ENCODE data around the gene MAD1L1.

Gene MAD1L1

GRCh38 chr7:1987084-1987535 is 245.6 kb downstream of the MAD1L1 start (continued):
- no peak for TF ChIP-seq ATF2 (tag by site-specific recombination; IDR thresholded peaks at IDR 0.05; ENCODE audit: low read depth)

GRCh38 chr7:1986366-1987083 is 246.2 kb downstream of the MAD1L1 start:
- H3K9me3 ChIP-seq (ENCODE audit: control insufficient read depth, insufficient read depth, low read depth, low read length), result no peaks in the 10 kb centered on the region
- H3K36me3 ChIP-seq (ENCODE audit: control insufficient read depth in 2 of 2, insufficient read depth in 1 of 2, low read length in 2 of 2), result no peaks in the 10 kb centered on the region
- no peak overlapping the region for H3K27ac ChIP-seq (ENCODE audit: extremely low read depth, low read depth, low read length)
- no peaks in the 10 kb centered on the region for H3K4me1 ChIP-seq (ENCODE audit: control insufficient read depth, insufficient read depth, low read length)
- no peak overlapping the region for H3K4me3 ChIP-seq (ENCODE audit: low read depth, low read length)
- TF ChIP-seq ZNF19 (tag by site-specific recombination; IDR thresholded peaks at IDR 0.05; ENCODE audit: low read depth), result no peak
- TF ChIP-seq ZSCAN23 (tag by site-specific recombination; IDR thresholded peaks at IDR 0.05), result no peak
- no peak for TF ChIP-seq GLI4 (tag by site-specific recombination; IDR thresholded peaks at IDR 0.05)
- no peak for TF ChIP-seq ZNF169 (tag by site-specific recombination; IDR thresholded peaks at IDR 0.05)
- no peak for TF ChIP-seq ZNF292 (tag by site-specific recombination; IDR thresholded peaks at IDR 0.05; ENCODE audit: borderline replicate concordance, low read depth)
- no peak for TF ChIP-seq KLF9 (tag by site-specific recombination; IDR thresholded peaks at IDR 0.05; ENCODE audit: low read depth)
- TF ChIP-seq ZSCAN16 (tag by site-specific recombination; IDR thresholded peaks at IDR 0.05), result no peak
- no peak for TF ChIP-seq SCRT1 (tag by site-specific recombination; IDR thresholded peaks at IDR 0.05; ENCODE audit: borderline replicate concordance)
- TF ChIP-seq ZNF501 (tag by site-specific recombination; IDR thresholded peaks at IDR 0.05), result no peak
- no peak for TF ChIP-seq ZBTB21 (tag by site-specific recombination; IDR thresholded peaks at IDR 0.05)
- ChIA-PET CTCF (no interaction called here), POLR2A (interaction anchor here (0.6 kb wide), 1 partner anchor 484 kb away, joined by 3 read pairs; no protein-coding TSS in a partner anchor)

GRCh38 chr7:1985936-1986335 is 246.8 kb downstream of the MAD1L1 start:
- Histone ChIP-seq H3K27ac (ENCODE audit: extremely low read depth, low read depth, low read length) (no peak overlapping the region), H3K4me1 (ENCODE audit: control insufficient read depth, insufficient read depth, low read length) (no peaks in the 10 kb centered on the region), H3K36me3 (ENCODE audit: control insufficient read depth in 2 of 2, insufficient read depth in 1 of 2, low read length in 2 of 2) (no peaks in the 10 kb centered on the region), H3K9me3 (ENCODE audit: control insufficient read depth, insufficient read depth, low read depth, low read length) (no peaks in the 10 kb centered on the region), H3K4me3 (ENCODE audit: low read depth, low read length) (no peak overlapping the region)
- ChIA-PET POLR2A (interaction anchor here (0.6 kb wide), 1 partner anchor 485 kb away, joined by 3 read pairs; no protein-coding TSS in a partner anchor), CTCF (no interaction called here)
- no peak for TF ChIP-seq ZNF184 (tag by site-specific recombination; IDR thresholded peaks at IDR 0.05)
- no peak for TF ChIP-seq ZNF548 (tag by site-specific recombination; IDR thresholded peaks at IDR 0.05)
- no peak for TF ChIP-seq ZNF677 (tag by site-specific recombination; IDR thresholded peaks at IDR 0.05)
- no peak for TF ChIP-seq ZSCAN5A (tag by site-specific recombination; IDR thresholded peaks at IDR 0.05)
- TF ChIP-seq TSHZ1 (tag by site-specific recombination; IDR thresholded peaks at IDR 0.05; ENCODE audit: borderline replicate concordance), result no peak
- no peak for TF ChIP-seq ZNF174 (tag by site-specific recombination; IDR thresholded peaks at IDR 0.05)
- no peak for TF ChIP-seq ZBTB10 (tag by site-specific recombination; IDR thresholded peaks at IDR 0.05)
- TF ChIP-seq ZNF610 (tag by site-specific recombination; IDR thresholded peaks at IDR 0.05; ENCODE audit: borderline replicate concordance), result no peak

Data from HEK293 (cell line).